H9 (cell line): ENCODE results near the gene CCM2L. TPM values are rescaled to one million over a fixed set of nuclear protein-coding genes. Genes with fewer than 3 reads are reported as not detected.

Source experiments
- DNase-seq: peaks from one replicate; pipeline ENCODE4 v3.0.0-alpha.2; 2017
- H2AFZ ChIP-seq: one replicate; pipeline ENCODE4 v1.6.1; 2013; ENCODE audit warnings: mild to moderate bottlenecking, low read length, control low read depth, moderate library complexity
- H2AK5ac ChIP-seq: 2 replicates; pipeline ENCODE4 v1.6.1; 2013; ENCODE audit warnings: low read length, control low read depth, mixed read lengths; ENCODE audit not compliant: insufficient read length
- H2BK120ac ChIP-seq: one replicate; pipeline ENCODE4 v1.6.1; 2013; ENCODE audit warnings: low read depth, mild to moderate bottlenecking, low read length, control low read depth, inconsistent platforms; ENCODE audit not compliant: poor library complexity, severe bottlenecking
- H2BK12ac ChIP-seq: 2 replicates; pipeline ENCODE4 v1.6.1; 2013; ENCODE audit warnings: low read length, control low read depth, mixed read lengths, low read depth; ENCODE audit not compliant: insufficient read length
- H2BK15ac ChIP-seq: 2 replicates; pipeline ENCODE4 v1.6.1; 2013; ENCODE audit warnings: low read depth, low read length, control low read depth
- H2BK20ac ChIP-seq: one replicate; pipeline ENCODE4 v1.6.1; 2013; ENCODE audit warnings: low read depth, mild to moderate bottlenecking, low read length, control low read depth, inconsistent platforms; ENCODE audit not compliant: poor library complexity, severe bottlenecking
- H2BK5ac ChIP-seq: 2 replicates; pipeline ENCODE4 v1.6.1; 2013; ENCODE audit warnings: low read length, control low read depth, mixed read lengths; ENCODE audit not compliant: insufficient read length
- H3K14ac ChIP-seq: 2 replicates; pipeline ENCODE4 v1.6.1; 2013; ENCODE audit warnings: low read length, control low read depth; ENCODE audit not compliant: insufficient read depth
- H3K18ac ChIP-seq: 2 replicates; pipeline ENCODE4 v1.6.1; 2013; ENCODE audit warnings: low read depth, mild to moderate bottlenecking, mixed read lengths, low read length, control low read depth; ENCODE audit not compliant: insufficient read length
- H3K23ac ChIP-seq: 2 replicates; pipeline ENCODE4 v1.6.1; 2013; ENCODE audit warnings: low read length, control low read depth, mixed read lengths, low read depth; ENCODE audit not compliant: insufficient read length
- H3K23me2 ChIP-seq: 2 replicates; pipeline ENCODE4 v1.6.1; 2013; ENCODE audit warnings: low read depth, mild to moderate bottlenecking, mixed read lengths, low read length, control low read depth; ENCODE audit not compliant: insufficient read length, poor library complexity, severe bottlenecking
- H3K27ac ChIP-seq: 2 replicates; pipeline ENCODE4 v1.5.1; 2013; ENCODE audit warnings: low read length, control low read depth, mixed read lengths, low read depth; ENCODE audit not compliant: insufficient read length
- H3K27me3 ChIP-seq: 2 replicates; pipeline ENCODE4 v1.6.1; 2013; ENCODE audit warnings: low read length, control low read depth, inconsistent platforms; ENCODE audit not compliant: insufficient read depth
- H3K4ac ChIP-seq: 2 replicates; pipeline ENCODE4 v1.6.1; 2013; ENCODE audit warnings: low read depth, mild to moderate bottlenecking, control low read depth, inconsistent platforms, low read length, moderate library complexity
- H3K4me1 ChIP-seq: 2 replicates; pipeline ENCODE4 v1.6.1; 2013; ENCODE audit warnings: low read length, control low read depth, inconsistent platforms; ENCODE audit not compliant: insufficient read depth
- H3K4me2 ChIP-seq: 2 replicates; pipeline ENCODE4 v1.6.1; 2013; ENCODE audit warnings: low read length, control low read depth, mixed read lengths; ENCODE audit not compliant: insufficient read length, insufficient read depth
- H3K56ac ChIP-seq: 2 replicates; pipeline ENCODE4 v1.6.1; 2013; ENCODE audit warnings: low read depth, mild to moderate bottlenecking, mixed read lengths, low read length, control low read depth; ENCODE audit not compliant: insufficient read length
- H3K79me1 ChIP-seq: 2 replicates; pipeline ENCODE4 v1.6.1; 2013; ENCODE audit warnings: low read depth, mild to moderate bottlenecking, moderate library complexity, low read length, control low read depth, inconsistent platforms; ENCODE audit not compliant: insufficient read depth, poor library complexity, severe bottlenecking
- H3K79me2 ChIP-seq: 2 replicates; pipeline ENCODE4 v1.6.1; 2013; ENCODE audit warnings: low read length, control low read depth, inconsistent platforms; ENCODE audit not compliant: insufficient read depth
- H3K9ac ChIP-seq: 2 replicates; pipeline ENCODE4 v1.6.1; 2013; ENCODE audit warnings: low read length, control low read depth, mixed read lengths; ENCODE audit not compliant: insufficient read length; ENCODE audit errors: extremely low read depth
- H3K9me3 ChIP-seq: one replicate; pipeline ENCODE4 v1.6.1; 2013; ENCODE audit warnings: low read depth, low read length, inconsistent platforms; ENCODE audit not compliant: control insufficient read depth
- H3T11ph ChIP-seq: one replicate; pipeline ENCODE4 v1.6.1; 2013; ENCODE audit warnings: mild to moderate bottlenecking, low read length, control low read depth, inconsistent platforms
- H4K20me1 ChIP-seq: one replicate; pipeline ENCODE4 v1.6.1; 2013; ENCODE audit not compliant: control insufficient read depth, insufficient read length, insufficient read depth
- H4K5ac ChIP-seq: 2 replicates; pipeline ENCODE4 v1.6.1; 2013; ENCODE audit warnings: low read depth, mild to moderate bottlenecking, mixed read lengths, low read length, control low read depth; ENCODE audit not compliant: insufficient read length
- H4K8ac ChIP-seq: replicated peaks from 2 replicates; pipeline ENCODE4 v1.6.1; 2013; ENCODE audit warnings: low read length, control low read depth, mixed read lengths, low read depth; ENCODE audit not compliant: insufficient read length
- H4K91ac ChIP-seq: 2 replicates; pipeline ENCODE4 v1.6.1; 2013; ENCODE audit warnings: low read depth, mild to moderate bottlenecking, moderate library complexity, mixed read lengths, low read length, control low read depth; ENCODE audit not compliant: insufficient read length
- H3K27ac Mint-ChIP-seq, 3 experiments: 2 replicates in 2 of 3; 3 replicates in 1 of 3; pipeline ENCODE4 v1.8.0; 2020 to 2021; ENCODE audit warnings: mixed read lengths in 3 of 3, mild to moderate bottlenecking in 1 of 3, moderate library complexity in 1 of 3
- H3K27me3 Mint-ChIP-seq: 2 replicates; pipeline ENCODE4 v1.8.0; 2021; ENCODE audit warnings: low read depth, mild to moderate bottlenecking, moderate library complexity, mixed read lengths
- H3K36me3 Mint-ChIP-seq, 3 experiments: 2 replicates in 2 of 3; 3 replicates in 1 of 3; pipeline ENCODE4 v1.8.0; 2020 to 2021; ENCODE audit warnings: low read depth in 3 of 3, mixed read lengths in 3 of 3; ENCODE audit not compliant: insufficient read depth in 1 of 3
- H3K4me1 Mint-ChIP-seq, 2 experiments: 2 replicates each; pipeline ENCODE4 v1.8.0; 2020; ENCODE audit warnings: mixed read lengths in 2 of 2
- H3K4me3 Mint-ChIP-seq, 2 experiments: 2 replicates in 1 of 2; 3 replicates in 1 of 2; pipeline ENCODE4 v1.8.0; 2020 to 2021; ENCODE audit warnings: mild to moderate bottlenecking in 2 of 2, mixed read lengths in 2 of 2, moderate library complexity in 1 of 2
- H3K9me3 Mint-ChIP-seq, 2 experiments: 2 replicates in 1 of 2; 3 replicates in 1 of 2; pipeline ENCODE4 v1.8.0; 2020; ENCODE audit warnings: mild to moderate bottlenecking in 2 of 2, mixed read lengths in 2 of 2, moderate library complexity in 1 of 2
- WGBS: extraction: QIAGEN DNeasy Blood & Tissue Kit; methylation state at CpG from one replicate; pipeline ENCODE4 v1.1.7; 2013; ENCODE audit warnings: missing lambda C conversion rate, low lambda C conversion rate, mixed read lengths; ENCODE audit not compliant: insufficient read length; ENCODE audit errors: extremely low coverage; 5-methylcytosine and 5-hydroxymethylcytosine counted together
- total RNA-seq: library from RNA; stranded (reverse); gene quantifications from 2 replicates; pipeline ENCODE4 v1.2.1, GENCODE V29; 2021
- TF ChIP-seq, protein P1 (sequence below): fragments of 200-600 bp; sonication (generic); conservative IDR thresholded peaks from 3 replicates; pipeline ENCODE4 v1.8.0; 2021; ENCODE audit warnings: antibody characterized with exemption, mild to moderate bottlenecking

The CCM2L gene
- total RNA-seq, 1 experiment from 2014 or later = 4.6 TPM

DNA sequence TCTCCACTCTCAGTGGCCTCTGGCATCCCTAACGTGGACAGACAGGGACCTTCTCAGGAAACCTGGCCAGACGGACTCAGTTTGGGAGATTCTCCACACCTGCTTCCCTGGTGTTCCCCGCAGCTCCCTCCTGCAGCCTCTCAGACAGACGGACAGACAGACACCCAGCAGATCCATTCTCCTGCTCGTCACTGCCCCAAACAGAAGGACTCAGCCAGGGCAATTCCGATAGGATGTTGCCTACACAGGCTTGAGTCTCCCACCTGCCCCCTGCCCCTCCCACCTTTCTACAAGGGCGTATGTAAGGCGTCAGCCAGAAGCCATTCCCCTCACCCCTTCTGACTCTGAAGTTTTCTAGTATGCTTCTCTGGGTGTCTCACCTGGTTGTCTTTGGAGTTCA, 428 bp downstream of the CCM2L start:
- Histone ChIP-seq H3K56ac (no peak overlapping the region), H2BK120ac (no peak overlapping the region), H2BK15ac (no peak overlapping the region), H4K5ac (no peak overlapping the region), H3K27me3 (no peaks in the 10 kb centered on the region), H3K9me3 (no peaks in the 10 kb centered on the region), H2AK5ac (no peak overlapping the region), H3K14ac (no peak overlapping the region), H4K91ac (no peak overlapping the region), H3K79me2 (no peaks in the 10 kb centered on the region), H3K4me1 (no peaks in the 10 kb centered on the region; the same call in 1 of the 2 replicates), H2BK12ac (no peak overlapping the region), H3T11ph (no peak overlapping the region), H3K18ac (no peak overlapping the region), H2BK20ac (no peak overlapping the region), H4K20me1 (no peaks in the 10 kb centered on the region), H3K79me1 (no peaks in the 10 kb centered on the region), H3K4ac (no peak overlapping the region), H3K27ac (no peak overlapping the region), H2BK5ac (no peak overlapping the region), H2AFZ (no peak overlapping the region), H3K23ac (no peak overlapping the region), H3K9ac (no peak overlapping the region), H3K23me2 (no peaks in the 10 kb centered on the region), H4K8ac (no peak overlapping the region), H3K4me2 (no peak overlapping the region)
- Mint-ChIP-seq H3K27ac (no peak overlapping the region), H3K4me1 (peaks cover 53 to 56% of the 10 kb centered on the region in 2 experiments), H3K36me3 (no peaks in the 10 kb centered on the region; a peak in 1 of 7 replicates), H3K4me3 (peak overlapping the region; percentile 11 to 65; a peak in 2 of 5 replicates), H3K27me3 (peaks cover 3% of the 10 kb centered on the region), H3K9me3 (no peaks in the 10 kb centered on the region; a peak in 1 of 5 replicates)
- DNase-seq = peak; percentile 71
- TF ChIP-seq, protein P1, sequence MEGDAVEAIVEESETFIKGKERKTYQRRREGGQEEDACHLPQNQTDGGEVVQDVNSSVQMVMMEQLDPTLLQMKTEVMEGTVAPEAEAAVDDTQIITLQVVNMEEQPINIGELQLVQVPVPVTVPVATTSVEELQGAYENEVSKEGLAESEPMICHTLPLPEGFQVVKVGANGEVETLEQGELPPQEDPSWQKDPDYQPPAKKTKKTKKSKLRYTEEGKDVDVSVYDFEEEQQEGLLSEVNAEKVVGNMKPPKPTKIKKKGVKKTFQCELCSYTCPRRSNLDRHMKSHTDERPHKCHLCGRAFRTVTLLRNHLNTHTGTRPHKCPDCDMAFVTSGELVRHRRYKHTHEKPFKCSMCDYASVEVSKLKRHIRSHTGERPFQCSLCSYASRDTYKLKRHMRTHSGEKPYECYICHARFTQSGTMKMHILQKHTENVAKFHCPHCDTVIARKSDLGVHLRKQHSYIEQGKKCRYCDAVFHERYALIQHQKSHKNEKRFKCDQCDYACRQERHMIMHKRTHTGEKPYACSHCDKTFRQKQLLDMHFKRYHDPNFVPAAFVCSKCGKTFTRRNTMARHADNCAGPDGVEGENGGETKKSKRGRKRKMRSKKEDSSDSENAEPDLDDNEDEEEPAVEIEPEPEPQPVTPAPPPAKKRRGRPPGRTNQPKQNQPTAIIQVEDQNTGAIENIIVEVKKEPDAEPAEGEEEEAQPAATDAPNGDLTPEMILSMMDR = no peak
- WGBS = no CpG with 5 or more reads among the region's 8 CpGs
